DND-41 (cell line): ENCODE data around the gene SNX9.

Experiments
- CTCF ChIP-seq: IDR thresholded peaks from 2 replicates; pipeline ENCODE4 v1.5.1; 2012; ENCODE audit warnings: borderline replicate concordance, low read length, moderate library complexity, mild to moderate bottlenecking; ENCODE audit not compliant: poor library complexity, severe bottlenecking; ENCODE audit errors: extremely low read depth
- EZH2 ChIP-seq: IDR thresholded peaks from 3 replicates; pipeline ENCODE4 v1.6.1; 2012; ENCODE audit warnings: borderline replicate concordance, low read depth, mild to moderate bottlenecking, moderate library complexity, low read length, inconsistent platforms; ENCODE audit not compliant: severe bottlenecking

- TF ChIP-seq EZH2: no peak
- TF ChIP-seq CTCF: no peak
Observed at GRCh38 chr6:157985378-157986155, 162.5 kb downstream of the SNX9 start.
